ENCODE results near the gene FNDC3B.

Gene FNDC3B

DNA sequence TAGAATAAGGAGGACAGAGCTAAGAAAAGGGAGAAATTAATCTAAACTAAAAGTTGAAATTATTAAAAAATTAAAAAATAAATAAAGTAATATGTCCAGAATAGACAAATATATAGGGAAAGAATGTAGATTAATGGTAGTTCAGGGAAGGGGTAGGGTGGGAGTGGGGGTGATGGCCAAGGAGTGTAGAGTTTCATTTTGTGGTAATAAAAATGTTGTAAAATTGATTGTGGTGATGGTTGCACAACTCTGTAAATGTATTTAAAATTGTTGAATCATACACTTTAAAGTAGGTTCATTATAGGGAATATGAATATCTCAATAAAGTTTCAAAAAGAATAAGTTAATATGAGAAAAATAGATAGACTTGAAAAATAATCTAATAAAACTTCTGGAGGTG, 21.0 kb upstream of the FNDC3B start:
- Histone ChIP-seq H3K9me3 (ENCODE audit: insufficient read depth, low read depth, low read length) (no peaks in the 10 kb centered on the region), H3K4me2 (ENCODE audit: low read depth, low read length, poor library complexity, severe bottlenecking) (no peak overlapping the region), H3K9ac (ENCODE audit: low read depth, low read length, poor library complexity, severe bottlenecking) (no peak overlapping the region), H3K79me2 (ENCODE audit: insufficient read depth, low read length) (no peaks in the 10 kb centered on the region), H3K9me2 (replicated peaks; ENCODE audit: low read depth, low read length) (no peaks in the 10 kb centered on the region), H4K20me1 (ENCODE audit: insufficient read depth, low read length, poor library complexity, severe bottlenecking) (no peaks in the 10 kb centered on the region), H2AFZ (ENCODE audit: low read length) (no peak overlapping the region), H3K27me3 (ENCODE audit: insufficient read depth, low read length, poor library complexity, severe bottlenecking) (no peaks in the 10 kb centered on the region), H3K36me3 (ENCODE audit: insufficient read depth, low read length) (no peaks in the 10 kb centered on the region), H3F3A (ENCODE audit: low read depth) (no peaks in the 10 kb centered on the region), H3K4me3 (ENCODE audit: low read length, poor library complexity, severe bottlenecking) (no peak overlapping the region), H3K4me1 (ENCODE audit: insufficient read depth, low read length, poor library complexity, severe bottlenecking) (no peaks in the 10 kb centered on the region)
- TF ChIP-seq EZH2phosphoT487 (IDR thresholded peaks at IDR 0.05; ENCODE audit: borderline replicate concordance) = no peak
- TF ChIP-seq, protein P1, sequence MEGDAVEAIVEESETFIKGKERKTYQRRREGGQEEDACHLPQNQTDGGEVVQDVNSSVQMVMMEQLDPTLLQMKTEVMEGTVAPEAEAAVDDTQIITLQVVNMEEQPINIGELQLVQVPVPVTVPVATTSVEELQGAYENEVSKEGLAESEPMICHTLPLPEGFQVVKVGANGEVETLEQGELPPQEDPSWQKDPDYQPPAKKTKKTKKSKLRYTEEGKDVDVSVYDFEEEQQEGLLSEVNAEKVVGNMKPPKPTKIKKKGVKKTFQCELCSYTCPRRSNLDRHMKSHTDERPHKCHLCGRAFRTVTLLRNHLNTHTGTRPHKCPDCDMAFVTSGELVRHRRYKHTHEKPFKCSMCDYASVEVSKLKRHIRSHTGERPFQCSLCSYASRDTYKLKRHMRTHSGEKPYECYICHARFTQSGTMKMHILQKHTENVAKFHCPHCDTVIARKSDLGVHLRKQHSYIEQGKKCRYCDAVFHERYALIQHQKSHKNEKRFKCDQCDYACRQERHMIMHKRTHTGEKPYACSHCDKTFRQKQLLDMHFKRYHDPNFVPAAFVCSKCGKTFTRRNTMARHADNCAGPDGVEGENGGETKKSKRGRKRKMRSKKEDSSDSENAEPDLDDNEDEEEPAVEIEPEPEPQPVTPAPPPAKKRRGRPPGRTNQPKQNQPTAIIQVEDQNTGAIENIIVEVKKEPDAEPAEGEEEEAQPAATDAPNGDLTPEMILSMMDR (conservative IDR thresholded peaks at IDR 0.05; ENCODE audit: low read length) = no peak

DNA sequence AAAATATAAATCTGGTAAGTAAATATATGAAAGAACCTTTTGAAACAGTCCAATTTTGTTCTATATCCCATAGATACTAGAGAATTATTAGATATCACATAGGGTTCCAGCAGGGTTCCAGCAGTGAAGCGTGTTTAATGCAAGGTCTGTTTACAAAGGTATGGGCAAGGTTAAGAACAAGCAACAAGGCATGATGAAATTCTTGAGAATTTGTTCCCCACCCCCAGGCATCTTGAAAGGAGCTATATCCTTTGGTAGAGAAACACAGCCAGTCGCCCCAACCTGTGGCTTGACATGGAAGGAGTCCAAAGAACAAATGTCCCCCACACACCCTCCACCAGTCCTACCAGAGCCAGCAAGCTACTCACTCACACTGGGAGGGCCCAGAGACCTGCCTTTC, 18.6 kb upstream of the FNDC3B start:
- no peaks in the 10 kb centered on the region for H3K36me3 ChIP-seq (ENCODE audit: insufficient read depth, low read length)
- no peaks in the 10 kb centered on the region for H3F3A ChIP-seq (ENCODE audit: low read depth)
- no peak overlapping the region for H3K4me2 ChIP-seq (ENCODE audit: low read depth, low read length, poor library complexity, severe bottlenecking)
- no peaks in the 10 kb centered on the region for H3K27me3 ChIP-seq (ENCODE audit: insufficient read depth, low read length, poor library complexity, severe bottlenecking)
- H2AFZ ChIP-seq (ENCODE audit: low read length) = no peak overlapping the region
- H3K9me2 ChIP-seq (replicated peaks; ENCODE audit: low read depth, low read length) = no peaks in the 10 kb centered on the region
- no peaks in the 10 kb centered on the region for H3K79me2 ChIP-seq (ENCODE audit: insufficient read depth, low read length)
- H3K4me1 ChIP-seq (ENCODE audit: insufficient read depth, low read length, poor library complexity, severe bottlenecking) = no peaks in the 10 kb centered on the region
- TF ChIP-seq, protein P1 (conservative IDR thresholded peaks at IDR 0.05; ENCODE audit: low read length) = no peak
- TF ChIP-seq EZH2phosphoT487 (IDR thresholded peaks at IDR 0.05; ENCODE audit: borderline replicate concordance) = no peak
- no peak overlapping the region for H3K4me3 ChIP-seq (ENCODE audit: low read length, poor library complexity, severe bottlenecking)
- no peak overlapping the region for H3K9ac ChIP-seq (ENCODE audit: low read depth, low read length, poor library complexity, severe bottlenecking)
- H3K9me3 ChIP-seq (ENCODE audit: insufficient read depth, low read depth, low read length) = no peaks in the 10 kb centered on the region
- H4K20me1 ChIP-seq (ENCODE audit: insufficient read depth, low read length, poor library complexity, severe bottlenecking) = no peaks in the 10 kb centered on the region

DNA sequence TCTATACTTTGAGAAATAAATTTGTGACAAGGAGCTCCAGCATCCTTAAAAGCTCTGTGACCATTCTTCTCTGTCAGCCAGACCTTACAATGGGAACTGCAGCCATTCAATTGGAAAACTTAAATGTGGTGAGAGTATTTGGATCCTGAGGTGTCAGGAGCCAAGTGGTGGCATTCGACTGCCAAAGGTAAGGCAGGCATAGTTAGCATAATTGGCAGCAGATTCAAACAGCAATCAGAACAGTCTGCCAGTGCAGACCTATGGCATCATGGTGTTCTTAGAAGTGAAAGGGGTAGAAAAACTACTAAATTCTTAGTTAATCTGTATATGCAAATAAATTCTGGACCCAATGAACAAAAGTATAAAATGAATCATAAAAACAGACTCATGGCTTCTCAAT, 18.2 kb upstream of the FNDC3B start:
- Histone ChIP-seq H4K20me1 (ENCODE audit: insufficient read depth, low read length, poor library complexity, severe bottlenecking) (no peaks in the 10 kb centered on the region), H3K27me3 (ENCODE audit: insufficient read depth, low read length, poor library complexity, severe bottlenecking) (no peaks in the 10 kb centered on the region), H3K9me2 (replicated peaks; ENCODE audit: low read depth, low read length) (no peaks in the 10 kb centered on the region), H3K4me2 (ENCODE audit: low read depth, low read length, poor library complexity, severe bottlenecking) (no peak overlapping the region), H3F3A (ENCODE audit: low read depth) (no peaks in the 10 kb centered on the region), H3K4me1 (ENCODE audit: insufficient read depth, low read length, poor library complexity, severe bottlenecking) (no peaks in the 10 kb centered on the region), H3K9me3 (ENCODE audit: insufficient read depth, low read depth, low read length) (no peaks in the 10 kb centered on the region), H3K79me2 (ENCODE audit: insufficient read depth, low read length) (no peaks in the 10 kb centered on the region), H2AFZ (ENCODE audit: low read length) (no peak overlapping the region), H3K36me3 (ENCODE audit: insufficient read depth, low read length) (no peaks in the 10 kb centered on the region), H3K9ac (ENCODE audit: low read depth, low read length, poor library complexity, severe bottlenecking) (no peak overlapping the region), H3K4me3 (ENCODE audit: low read length, poor library complexity, severe bottlenecking) (no peak overlapping the region)
- TF ChIP-seq EZH2phosphoT487 (IDR thresholded peaks at IDR 0.05; ENCODE audit: borderline replicate concordance) = no peak
- TF ChIP-seq, protein P1 (conservative IDR thresholded peaks at IDR 0.05; ENCODE audit: low read length) = no peak

Data from Loucy (cell line).